ENCODE measurements around the gene ANP32B. TPM values are rescaled to one million over a fixed set of nuclear protein-coding genes. Genes with fewer than 3 reads are reported as not detected.

The ANP32B gene
- total and polyA plus RNA-seq, 2 experiments from 2014 or later, result 13.1 to 114 TPM

- Histone ChIP-seq H4K20me1 (replicated peaks; ENCODE audit: insufficient read depth) (no peaks in the 10 kb centered on the region; the same call in 1 of the 2 replicates), H3K36me3 (ENCODE audit: insufficient read depth) (no peaks in the 10 kb centered on the region), H3F3A (replicated peaks; ENCODE audit: low read depth) (no peaks in the 10 kb centered on the region), H3K4me1 (ENCODE audit: insufficient read depth) (no peaks in the 10 kb centered on the region), H3K4me2 (no peak overlapping the region), H2AFZ (no peak overlapping the region), H3K27me3 (ENCODE audit: insufficient read depth) (peaks cover 83% of the 10 kb centered on the region), H3K27ac (ENCODE audit: low read depth) (no peak overlapping the region), H3K79me2 (replicated peaks; ENCODE audit: insufficient read depth) (no peaks in the 10 kb centered on the region), H3K4me3 (no peak overlapping the region), H3K9me2 (ENCODE audit: insufficient read depth) (no peaks in the 10 kb centered on the region)
- peaks cover 67% of the 10 kb centered on the region for H3K27me3 Mint-ChIP-seq (ENCODE audit: insufficient read depth, low read depth, poor library complexity)
- H3K27ac Mint-ChIP-seq, result no peak overlapping the region
- peaks cover 9% of the 10 kb centered on the region; the same call in 2 of the 3 replicates for H3K9me3 Mint-ChIP-seq
- H3K4me1 Mint-ChIP-seq, result no peaks in the 10 kb centered on the region
- H3K4me3 Mint-ChIP-seq, result no peak overlapping the region
- ATAC-seq (no peak), DNase-seq (ENCODE audit: low spot score) (no peak)
- TF ChIP-seq ZNF114 (CRISPR knock-in tag; IDR thresholded peaks at IDR 0.05) (no peak), JUNB (IDR thresholded peaks at IDR 0.05; ENCODE audit: unreplicated experiment) (no peak), EZH2 (IDR thresholded peaks at IDR 0.05; ENCODE audit: low read depth, unreplicated experiment) (no peak), STAT1 (IDR thresholded peaks at IDR 0.05; ENCODE audit: unreplicated experiment) (no peak), ZNF462 (CRISPR knock-in tag; IDR thresholded peaks at IDR 0.05) (no peak), NANOG (IDR thresholded peaks at IDR 0.05; ENCODE audit: borderline replicate concordance) (no peak), POLR2AphosphoS5 (IDR thresholded peaks at IDR 0.05; ENCODE audit: low read depth) (no peak), ZNF331 (CRISPR knock-in tag; IDR thresholded peaks at IDR 0.05; ENCODE audit: low read depth) (no peak), REST (IDR thresholded peaks at IDR 0.05; ENCODE audit: unreplicated experiment) (no peak), EZH2phosphoT487 (IDR thresholded peaks at IDR 0.05; ENCODE audit: unreplicated experiment) (no peak), CTCF (conservative IDR thresholded peaks at IDR 0.05; ENCODE audit: low read depth in 2 of 2) (no peak), ETS1 (IDR thresholded peaks at IDR 0.05) (no peak), CREB1 (CRISPR knock-in tag; IDR thresholded peaks at IDR 0.05; ENCODE audit: low read depth) (no peak)
- no peaks in the 10 kb centered on the region for H3K36me3 Mint-ChIP-seq (ENCODE audit: low read depth)
Measured at GRCh38 chr9:97972753-97973152, 10.4 kb upstream of the ANP32B start.

All from GM23338 (cell line).